Lower lobe of right lung (tissue), 2 donors: ENCODE measurements around the gene SMC1B. TPM values are rescaled to one million over a fixed set of nuclear protein-coding genes. Genes with fewer than 3 reads are reported as not detected.
"Not testable (repeated sequence)": the region's sequence is repeated elsewhere in the genome, so short reads cannot be mapped to it uniquely, and the experiment has no call there.

Source experiments
- ATAC-seq, 2 donors: fragments of 200-7000 bp; cut with Tn5 transposase; one replicate each; pipeline ENCODE4 v1.9.1; 2020 to 2022; ENCODE audit warnings: mild to moderate bottlenecking in 2 of 2, moderate library complexity in 2 of 2
- DNase-seq: peaks from one replicate; pipeline ENCODE4 v3.0.0-alpha.2; 2020
- H3K27ac ChIP-seq: fragments of 200-600 bp; one replicate; pipeline ENCODE4 v1.8.0; 2022
- H3K27me3 ChIP-seq: fragments of 200-600 bp; one replicate; pipeline ENCODE4 v1.8.0; 2022; ENCODE audit warnings: low read depth
- H3K36me3 ChIP-seq: fragments of 200-600 bp; one replicate; pipeline ENCODE4 v1.8.0; 2022; ENCODE audit warnings: mild to moderate bottlenecking
- H3K4me1 ChIP-seq: fragments of 200-600 bp; one replicate; pipeline ENCODE4 v1.8.0; 2022
- H3K4me3 ChIP-seq: fragments of 200-600 bp; one replicate; pipeline ENCODE4 v1.8.0; 2022; ENCODE audit warnings: mild to moderate bottlenecking
- H3K9me3 ChIP-seq: fragments of 200-600 bp; one replicate; pipeline ENCODE4 v1.8.0; 2022
- intact Hi-C: fragments of 100-400 bp; cut with DNase I; formaldehyde crosslinking; loops from one replicate; pipeline ENCODE4 v1.11.0; 2022
- total RNA-seq: library from RNA; stranded (reverse); fragmentation: NEBNext Ultra II Directional; extraction: Animal tissue kit (Norgen Biotek cat#: 25700); gene quantifications from one replicate; pipeline ENCODE4 v1.2.1, GENCODE V29; 2021
- TF ChIP-seq, protein P1 (sequence below): fragments of 200-600 bp; IDR thresholded peaks from one replicate; pipeline ENCODE4 v1.8.0; 2022; ENCODE audit warnings: antibody characterized with exemption, mild to moderate bottlenecking
- donor health status: DM: no; HTN: yes; CAD: no; lungs with severe emphysema.

The SMC1B gene
- total RNA-seq, 1 donor from 2014 or later, result not detected

- Histone ChIP-seq H3K4me1 (no peaks in the 10 kb centered on the region), H3K36me3 (no peaks in the 10 kb centered on the region), H3K27ac (no peak overlapping the region), H3K27me3 (no peaks in the 10 kb centered on the region), H3K4me3 (no peak overlapping the region), H3K9me3 (no peaks in the 10 kb centered on the region)
- intact Hi-C loops, result no loop called here
- TF ChIP-seq, protein P1, sequence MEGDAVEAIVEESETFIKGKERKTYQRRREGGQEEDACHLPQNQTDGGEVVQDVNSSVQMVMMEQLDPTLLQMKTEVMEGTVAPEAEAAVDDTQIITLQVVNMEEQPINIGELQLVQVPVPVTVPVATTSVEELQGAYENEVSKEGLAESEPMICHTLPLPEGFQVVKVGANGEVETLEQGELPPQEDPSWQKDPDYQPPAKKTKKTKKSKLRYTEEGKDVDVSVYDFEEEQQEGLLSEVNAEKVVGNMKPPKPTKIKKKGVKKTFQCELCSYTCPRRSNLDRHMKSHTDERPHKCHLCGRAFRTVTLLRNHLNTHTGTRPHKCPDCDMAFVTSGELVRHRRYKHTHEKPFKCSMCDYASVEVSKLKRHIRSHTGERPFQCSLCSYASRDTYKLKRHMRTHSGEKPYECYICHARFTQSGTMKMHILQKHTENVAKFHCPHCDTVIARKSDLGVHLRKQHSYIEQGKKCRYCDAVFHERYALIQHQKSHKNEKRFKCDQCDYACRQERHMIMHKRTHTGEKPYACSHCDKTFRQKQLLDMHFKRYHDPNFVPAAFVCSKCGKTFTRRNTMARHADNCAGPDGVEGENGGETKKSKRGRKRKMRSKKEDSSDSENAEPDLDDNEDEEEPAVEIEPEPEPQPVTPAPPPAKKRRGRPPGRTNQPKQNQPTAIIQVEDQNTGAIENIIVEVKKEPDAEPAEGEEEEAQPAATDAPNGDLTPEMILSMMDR, result no peak
- no peak for ATAC-seq
- no peak for DNase-seq
Observed at GRCh38 chr22:45366713-45367112, 46.7 kb downstream of the SMC1B start.

GRCh38 chr22:45359627-45360026, 53.8 kb downstream of the SMC1B start:
- H3K9me3 ChIP-seq, result no peaks in the 10 kb centered on the region
- DNase-seq, result no peak
- H3K4me1 ChIP-seq, result no peaks in the 10 kb centered on the region
- TF ChIP-seq, protein P1, result no peak
- intact Hi-C loops, result no loop called here
- ATAC-seq, result no peak
- no peaks in the 10 kb centered on the region for H3K27me3 ChIP-seq
- H3K36me3 ChIP-seq, result no peaks in the 10 kb centered on the region
- H3K4me3 ChIP-seq, result no peak overlapping the region
- H3K27ac ChIP-seq, result no peak overlapping the region

- Histone ChIP-seq H3K9me3 (no peaks in the 10 kb centered on the region), H3K27ac (no peak overlapping the region), H3K4me3 (no peak overlapping the region), H3K4me1 (no peaks in the 10 kb centered on the region), H3K27me3 (no peaks in the 10 kb centered on the region), H3K36me3 (no peaks in the 10 kb centered on the region)
- ATAC-seq, result no peak
- intact Hi-C loops, result no loop called here
- DNase-seq, result no peak
- TF ChIP-seq, protein P1, result no peak
Observed at GRCh38 chr22:45358127-45358526, 55.3 kb downstream of the SMC1B start.

DNA sequence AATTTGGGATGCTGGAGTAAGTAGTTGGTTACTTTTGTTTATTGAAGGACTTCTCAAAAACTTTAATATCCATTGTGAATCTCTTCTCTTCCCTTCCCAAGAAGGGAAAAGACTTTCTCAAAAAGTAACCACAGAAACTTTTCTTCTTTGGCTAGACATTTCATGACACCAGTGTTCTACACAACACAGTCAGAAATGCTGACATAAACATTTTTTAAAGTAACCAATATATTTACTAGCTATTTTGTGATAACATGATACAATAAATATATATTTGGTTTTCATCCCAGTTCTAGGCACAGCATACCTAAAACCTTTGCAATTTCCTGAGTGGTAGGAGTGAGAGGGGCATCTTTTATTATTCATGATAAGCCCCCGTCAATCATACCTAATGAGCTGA, 55.9 kb downstream of the SMC1B start:
- no peak for ATAC-seq
- no peaks in the 10 kb centered on the region for H3K36me3 ChIP-seq
- TF ChIP-seq, protein P1, result no peak
- no peak overlapping the region for H3K4me3 ChIP-seq
- no peaks in the 10 kb centered on the region for H3K27me3 ChIP-seq
- H3K4me1 ChIP-seq, result no peaks in the 10 kb centered on the region
- intact Hi-C loops, result no loop called here
- H3K27ac ChIP-seq, result no peak overlapping the region
- DNase-seq, result no peak
- no peaks in the 10 kb centered on the region for H3K9me3 ChIP-seq

DNA sequence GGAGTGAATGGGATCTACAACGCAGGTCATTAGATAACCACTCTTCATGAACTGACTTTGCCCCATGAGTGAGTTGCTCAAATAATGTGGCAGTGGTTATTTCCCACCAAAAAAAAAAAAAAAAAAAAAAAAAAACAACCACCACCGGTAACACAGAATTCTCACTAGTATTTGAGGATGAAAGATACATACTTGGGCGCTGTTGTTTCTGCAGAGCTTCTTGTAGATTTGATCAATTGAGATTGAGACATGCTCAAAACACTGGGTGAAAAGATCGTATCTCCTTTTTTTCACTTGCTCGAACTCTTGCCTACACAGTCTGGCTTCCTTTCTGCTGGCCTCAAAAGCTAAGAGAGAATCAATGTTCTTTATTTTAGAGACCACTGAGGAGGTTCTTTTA, 59.6 kb downstream of the SMC1B start:
- ATAC-seq (no peak), DNase-seq (no peak)
- no peaks in the 10 kb centered on the region for H3K36me3 ChIP-seq
- H3K9me3 ChIP-seq, result no peaks in the 10 kb centered on the region
- intact Hi-C loops, result no loop called here
- H3K27me3 ChIP-seq, result no peaks in the 10 kb centered on the region
- no peaks in the 10 kb centered on the region for H3K4me1 ChIP-seq
- TF ChIP-seq, protein P1, result no peak
- H3K4me3 ChIP-seq, result no peak overlapping the region
- no peak overlapping the region for H3K27ac ChIP-seq

DNA sequence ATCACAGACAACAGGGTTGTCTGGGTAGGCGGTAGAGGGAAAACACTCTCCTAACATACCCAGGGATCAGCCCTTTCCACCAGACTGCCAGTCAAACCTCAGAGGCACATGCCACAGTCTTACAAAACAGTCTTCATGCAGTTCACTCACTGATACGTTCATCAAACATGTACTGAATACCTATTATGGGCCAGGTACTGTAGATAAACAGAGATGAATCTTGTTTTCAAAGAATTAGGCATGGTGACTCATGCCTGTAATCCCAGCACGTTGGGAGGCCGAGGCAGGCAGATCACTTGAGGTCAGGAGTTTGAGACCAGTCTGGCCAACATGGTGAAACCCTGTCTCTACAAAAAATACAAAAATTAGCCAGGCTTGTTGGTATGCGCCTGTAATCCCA, 60.6 kb downstream of the SMC1B start:
- H3K4me3 ChIP-seq, H3K4me1 ChIP-seq, H3K9me3 ChIP-seq, DNase-seq, H3K27me3 ChIP-seq, H3K27ac ChIP-seq, H3K36me3 ChIP-seq, intact Hi-C loops: not testable (repeated sequence)
- ATAC-seq, result peak in 1 of 2 donors; percentile 23
